SK-N-SH treated with all-trans-retinoic acid at 6 μM for 48 hours (cell line): ENCODE measurements around the gene INTS6L.

ENCODE experiments used
- ARNTL ChIP-seq: fragments of 450-650 bp; formaldehyde crosslinking; IDR thresholded peaks from 2 replicates; pipeline ENCODE4 v1.5.0; 2020; ENCODE audit warnings: low read depth, mild to moderate bottlenecking, moderate library complexity, borderline replicate concordance
- ESRRG ChIP-seq: fragments of 250-450 bp; sonication (Bioruptor Pico); IDR thresholded peaks from 2 replicates; pipeline ENCODE4 v1.6.1; 2021; ENCODE audit warnings: mild to moderate bottlenecking
- OSR1 ChIP-seq: fragments of 250-450 bp; sonication (Bioruptor Pico); IDR thresholded peaks from 2 replicates; pipeline ENCODE4 v1.8.0; 2022; ENCODE audit warnings: moderate library complexity, mild to moderate bottlenecking, inconsistent platforms
- PPARA ChIP-seq: fragments of 250-450 bp; sonication (Bioruptor Pico); IDR thresholded peaks from 2 replicates; pipeline ENCODE4 v1.5.0; 2020; ENCODE audit warnings: mild to moderate bottlenecking, borderline replicate concordance
- RARB ChIP-seq: fragments of 250-450 bp; sonication (Bioruptor Pico); IDR thresholded peaks from 2 replicates; pipeline ENCODE4 v1.8.0; 2021; ENCODE audit warnings: mild to moderate bottlenecking, moderate library complexity
- TCF4 ChIP-seq: fragments of 250-450 bp; sonication (Bioruptor Pico); IDR thresholded peaks from 2 replicates; pipeline ENCODE4 v1.8.0; 2021; ENCODE audit warnings: mild to moderate bottlenecking, moderate library complexity, borderline replicate concordance
- ZC3H10 ChIP-seq: fragments of 250-450 bp; sonication (Bioruptor Pico); IDR thresholded peaks from 2 replicates; pipeline ENCODE4 v1.5.1; 2021; ENCODE audit warnings: mild to moderate bottlenecking, moderate library complexity
- ZNF565 ChIP-seq: fragments of 450-650 bp; formaldehyde crosslinking; conservative IDR thresholded peaks from 2 replicates; pipeline ENCODE4 v1.5.0; 2020; ENCODE audit warnings: low read depth, mild to moderate bottlenecking, moderate library complexity
- ZNF70 ChIP-seq: fragments of 450-650 bp; formaldehyde crosslinking; IDR thresholded peaks from 2 replicates; pipeline ENCODE4 v1.5.0; 2020; ENCODE audit warnings: mild to moderate bottlenecking, moderate library complexity
- TF ChIP-seq, protein P1 (sequence below): fragments of 250-450 bp; sonication (Bioruptor Pico); IDR thresholded peaks from 2 replicates; pipeline ENCODE4 v1.8.0; 2020; ENCODE audit warnings: mild to moderate bottlenecking, moderate library complexity, borderline replicate concordance

DNA sequence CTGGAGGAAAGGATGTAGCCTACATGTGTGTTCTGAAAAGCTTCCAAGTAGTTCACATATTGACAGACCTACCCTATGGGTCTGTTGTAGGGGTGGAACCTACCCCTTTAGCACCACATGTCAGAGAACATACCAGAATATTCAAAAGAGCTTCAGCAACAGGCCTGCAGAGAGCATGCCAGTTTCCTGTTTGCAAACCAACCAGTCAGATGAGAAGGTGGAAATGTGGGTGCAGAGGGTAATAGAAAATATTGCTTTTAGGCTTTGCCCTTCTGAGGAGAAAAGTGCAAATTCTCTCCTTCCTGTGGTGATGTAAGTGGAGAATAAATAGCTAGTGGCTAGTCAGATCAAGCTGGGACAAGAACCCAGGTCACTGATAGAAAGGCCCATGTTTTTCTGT lies 16.4 kb downstream of the INTS6L start:
- TF ChIP-seq, protein P1, sequence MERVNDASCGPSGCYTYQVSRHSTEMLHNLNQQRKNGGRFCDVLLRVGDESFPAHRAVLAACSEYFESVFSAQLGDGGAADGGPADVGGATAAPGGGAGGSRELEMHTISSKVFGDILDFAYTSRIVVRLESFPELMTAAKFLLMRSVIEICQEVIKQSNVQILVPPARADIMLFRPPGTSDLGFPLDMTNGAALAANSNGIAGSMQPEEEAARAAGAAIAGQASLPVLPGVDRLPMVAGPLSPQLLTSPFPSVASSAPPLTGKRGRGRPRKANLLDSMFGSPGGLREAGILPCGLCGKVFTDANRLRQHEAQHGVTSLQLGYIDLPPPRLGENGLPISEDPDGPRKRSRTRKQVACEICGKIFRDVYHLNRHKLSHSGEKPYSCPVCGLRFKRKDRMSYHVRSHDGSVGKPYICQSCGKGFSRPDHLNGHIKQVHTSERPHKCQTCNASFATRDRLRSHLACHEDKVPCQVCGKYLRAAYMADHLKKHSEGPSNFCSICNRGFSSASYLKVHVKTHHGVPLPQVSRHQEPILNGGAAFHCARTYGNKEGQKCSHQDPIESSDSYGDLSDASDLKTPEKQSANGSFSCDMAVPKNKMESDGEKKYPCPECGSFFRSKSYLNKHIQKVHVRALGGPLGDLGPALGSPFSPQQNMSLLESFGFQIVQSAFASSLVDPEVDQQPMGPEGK (CRISPR knock-in tag): no peak
- TF ChIP-seq TCF4: no peak
- no peak for TF ChIP-seq OSR1 (CRISPR knock-in tag)
- TF ChIP-seq ZNF70: no peak
- no peak for TF ChIP-seq ZC3H10
- no peak for TF ChIP-seq RARB (CRISPR knock-in tag)
- no peak for TF ChIP-seq ZNF565 (CRISPR knock-in tag)
- TF ChIP-seq ESRRG (CRISPR knock-in tag): no peak
- TF ChIP-seq ARNTL (CRISPR knock-in tag): no peak
- no peak for TF ChIP-seq PPARA
